SK-N-SH (cell line): ENCODE measurements around the gene FBXO34. TPM values are rescaled to one million over a fixed set of nuclear protein-coding genes. Genes with fewer than 3 reads are reported as not detected.
"Not testable (repeated sequence)": the region's sequence is repeated elsewhere in the genome, so short reads cannot be mapped to it uniquely, and the experiment has no call there.

Source experiments
- CTCF ChIA-PET: fragments of 300-600, 350-600 bp; formaldehyde crosslinking; extraction: SDS; loops from one replicate; lab custom pipeline; 2021; lab: Yijun Ruan, JAX
- POLR2A ChIA-PET: fragments of 350-600 bp; sonication (Branson Sonifier 250); formaldehyde crosslinking; extraction: SDS; loops from one replicate; lab custom pipeline; 2020; ENCODE audit warnings: antibody characterized with exemption, inconsistent platforms; lab: Yijun Ruan, JAX
- DNase-seq: peaks from one replicate; pipeline ENCODE4 v3.0.0; 2012
- H2AFZ ChIP-seq: fragments of 200-600 bp; sonication (generic); 2 replicates; pipeline ENCODE4 v1.8.1; 2016; ENCODE audit warnings: antibody characterized with exemption, mild to moderate bottlenecking, low read depth
- H3F3A ChIP-seq: fragments of 200-600 bp; sonication (generic); replicated peaks from 2 replicates; pipeline ENCODE3; 2016; ENCODE audit warnings: antibody characterized with exemption, mild to moderate bottlenecking; ENCODE audit not compliant: insufficient read depth
- H3K27ac ChIP-seq, 2 experiments: fragments of 200-500 bp in 1 of 2; fragments of 200-600 bp in 1 of 2; sonication (Bioruptor generic) in 1 of 2; sonication (generic), shearing (Covaris generic) in 1 of 2; 2 replicates each; pipeline versions ENCODE4 v1.5.1 to v1.6.1; 2014 to 2016; ENCODE audit warnings: low read depth in 2 of 2, inconsistent platforms in 1 of 2, low read length in 1 of 2, mild to moderate bottlenecking in 1 of 2, mixed read lengths in 1 of 2
- H3K27me3 ChIP-seq: fragments of 200-600 bp; sonication (generic), shearing (Covaris generic); 2 replicates; pipeline ENCODE4 v1.6.1; 2016; ENCODE audit warnings: mixed run types; ENCODE audit not compliant: insufficient read depth
- H3K36me3 ChIP-seq, 2 experiments: fragments of 200-500 bp in 1 of 2; fragments of 200-600 bp in 1 of 2; sonication (Bioruptor generic) in 1 of 2; sonication (generic) in 1 of 2; replicated peaks in 1 of 2; 2 replicates each; pipeline versions ENCODE3 to v1.5.1; 2014 to 2016; ENCODE audit warnings: low read length in 1 of 2, mild to moderate bottlenecking in 1 of 2; ENCODE audit not compliant: insufficient read depth in 2 of 2, control insufficient read depth in 1 of 2
- H3K4me1 ChIP-seq, 2 experiments: fragments of 200-500 bp in 1 of 2; fragments of 200-600 bp in 1 of 2; sonication (Bioruptor generic) in 1 of 2; sonication (generic), shearing (Covaris generic) in 1 of 2; 2 replicates each; pipeline versions ENCODE4 v1.5.1 to v1.6.1; 2014 to 2016; ENCODE audit warnings: low read depth in 1 of 2, low read length in 1 of 2, mixed run types in 1 of 2; ENCODE audit not compliant: insufficient read depth in 2 of 2, control insufficient read depth in 1 of 2
- H3K4me2 ChIP-seq: fragments of 200-600 bp; sonication (generic), shearing (Covaris generic); 2 replicates; pipeline ENCODE4 v1.6.1; 2017; ENCODE audit warnings: mixed run types
- H3K4me3 ChIP-seq, 2 experiments: fragments of 200-500 bp in 1 of 2; fragments of 200-600 bp in 1 of 2; sonication (Bioruptor generic) in 1 of 2; sonication (generic), shearing (Covaris generic) in 1 of 2; 2 replicates each; pipeline versions ENCODE4 v1.5.1 to v1.8.1; 2014 to 2016; ENCODE audit warnings: low read depth in 2 of 2, inconsistent platforms in 1 of 2, low read length in 1 of 2, mild to moderate bottlenecking in 1 of 2, mixed read lengths in 1 of 2, moderate library complexity in 1 of 2
- H3K79me2 ChIP-seq: fragments of 200-600 bp; sonication (generic); 2 replicates; pipeline ENCODE4 v1.8.1; 2017; ENCODE audit warnings: mild to moderate bottlenecking; ENCODE audit not compliant: insufficient read depth
- H3K9ac ChIP-seq: fragments of 200-600 bp; sonication (generic); 2 replicates; pipeline ENCODE4 v1.6.1; 2017; ENCODE audit warnings: mixed run types
- H3K9me2 ChIP-seq: fragments of 200-600 bp; sonication (generic); 2 replicates; pipeline ENCODE4 v1.6.1; 2017; ENCODE audit warnings: mixed run types
- H3K9me3 ChIP-seq: fragments of 200-600 bp; sonication (generic); 2 replicates; pipeline ENCODE4 v1.6.1; 2017; ENCODE audit warnings: mixed run types, mild to moderate bottlenecking, moderate library complexity
- H4K20me1 ChIP-seq: fragments of 200-600 bp; sonication (generic); 2 replicates; pipeline ENCODE4 v1.6.1; 2017; ENCODE audit warnings: mild to moderate bottlenecking, mixed run types; ENCODE audit not compliant: insufficient read depth
- EP300 ChIP-seq, 2 experiments: IDR thresholded peaks; 2 replicates each; pipeline versions ENCODE4 v1.4.0 to v1.6.1; 2012; ENCODE audit warnings: borderline replicate concordance in 1 of 2, low read depth in 1 of 2, low read length in 1 of 2
- FOSL2 ChIP-seq: IDR thresholded peaks from 2 replicates; pipeline ENCODE4 v1.4.0; 2012; ENCODE audit warnings: low read depth, mild to moderate bottlenecking, moderate library complexity, borderline replicate concordance
- FOXM1 ChIP-seq: IDR thresholded peaks from 2 replicates; pipeline ENCODE4 v1.4.0; 2012; ENCODE audit warnings: low read depth, mild to moderate bottlenecking
- GABPA ChIP-seq: IDR thresholded peaks from 2 replicates; pipeline ENCODE4 v1.4.0; 2012; ENCODE audit warnings: low read depth, mild to moderate bottlenecking
- GATA2 ChIP-seq: sonication (generic); formaldehyde crosslinking; IDR thresholded peaks from 2 replicates; pipeline ENCODE4 v1.5.0; 2020; ENCODE audit warnings: mild to moderate bottlenecking, missing genetic modification reagents
- MAX ChIP-seq: IDR thresholded peaks from 2 replicates; pipeline ENCODE4 v1.4.0; 2012; ENCODE audit warnings: low read depth
- NFIC ChIP-seq: IDR thresholded peaks from 2 replicates; pipeline ENCODE4 v1.4.0; 2012; ENCODE audit warnings: borderline replicate concordance
- PBX3 ChIP-seq: IDR thresholded peaks from 2 replicates; pipeline ENCODE4; 2012
- RAD21 ChIP-seq: IDR thresholded peaks from 2 replicates; pipeline ENCODE4 v1.6.1; 2012; ENCODE audit warnings: mild to moderate bottlenecking, low read length
- RCOR1 ChIP-seq: fragments of 150-350 bp; IDR thresholded peaks from 2 replicates; pipeline ENCODE4 v1.6.1; 2017; ENCODE audit warnings: antibody characterized with exemption, low read length
- RFX5 ChIP-seq: IDR thresholded peaks from 2 replicates; pipeline ENCODE4 v1.6.1; 2012; ENCODE audit warnings: mild to moderate bottlenecking, improper control_type of control experiment, low read length
- RXRA ChIP-seq: IDR thresholded peaks from 2 replicates; pipeline ENCODE4 v1.4.0; 2012; ENCODE audit warnings: low read depth, mild to moderate bottlenecking, borderline replicate concordance
- SMC3 ChIP-seq: IDR thresholded peaks from 2 replicates; pipeline ENCODE4 v1.6.1; 2012; ENCODE audit warnings: low read depth, low read length, improper control_type of control experiment
- TEAD4 ChIP-seq: IDR thresholded peaks from 2 replicates; pipeline ENCODE4 v1.4.0; 2012; ENCODE audit warnings: mild to moderate bottlenecking, borderline replicate concordance; ENCODE audit not compliant: insufficient read depth
- ZBTB33 ChIP-seq: IDR thresholded peaks from 2 replicates; pipeline ENCODE4 v1.4.0; 2012; ENCODE audit warnings: low read depth, borderline replicate concordance
- WGBS: methylation state at CpG from one replicate; pipeline ENCODE4 v1.1.6; 2017; ENCODE audit warnings: low lambda C conversion rate; 5-methylcytosine and 5-hydroxymethylcytosine counted together
- polyA plus RNA-seq, 3 experiments: library from polyadenylated mRNA; depleted of rRNA; stranded (reverse); fragments of >200 nt; gene quantifications; 2 replicates each; pipeline ENCODE4 v1.2.3, GENCODE V29; 2012

Gene FBXO34
- polyA plus RNA-seq, 1 of the 3 experiments (the other 2 are of a cell fraction): 10.0 TPM

GRCh38 chr14:55381561-55381960 is 110.3 kb downstream of the FBXO34 start (continued):
- no peak for TF ChIP-seq FOSL2
- no peak for TF ChIP-seq RFX5
- TF ChIP-seq GABPA: no peak

GRCh38 chr14:55382483-55382882 is 111.3 kb downstream of the FBXO34 start:
- no peak for DNase-seq
- no peak overlapping the region for H3K4me2 ChIP-seq
- H3K9ac ChIP-seq: no peak overlapping the region
- TF ChIP-seq TEAD4: no peak
- TF ChIP-seq PBX3: no peak
- TF ChIP-seq MAX: no peak
- no peak for TF ChIP-seq NFIC
- no peak for TF ChIP-seq RCOR1
- TF ChIP-seq GATA2 (CRISPR knock-in tag): no peak
- TF ChIP-seq RAD21: no peak
- no peak for TF ChIP-seq EP300 (IDR thresholded peaks at IDR 0.05; ENCODE audit: borderline replicate concordance in 1 of 2, low read depth in 1 of 2, low read length in 1 of 2)
- TF ChIP-seq ZBTB33: no peak
- TF ChIP-seq RXRA: no peak
- no peak for TF ChIP-seq SMC3
- TF ChIP-seq FOXM1: no peak
- TF ChIP-seq, all 33 proteins: peak for 0
- no peak overlapping the region for H3K27ac ChIP-seq
- no peaks in the 10 kb centered on the region for H4K20me1 ChIP-seq
- H3K27me3 ChIP-seq: no peaks in the 10 kb centered on the region
- no peaks in the 10 kb centered on the region for H3K79me2 ChIP-seq
- peaks cover 24% of the 10 kb centered on the region in 2 experiments for H3K36me3 ChIP-seq
- no peaks in the 10 kb centered on the region for H3F3A ChIP-seq
- no peaks in the 10 kb centered on the region for H3K4me1 ChIP-seq
- ChIA-PET CTCF (interaction anchor here (1.0 to 1.5 kb wide), 2 partner anchors 28 to 112 kb away, joined by 3 to 4 read pairs; no protein-coding TSS in a partner anchor), POLR2A (no interaction called here)
- WGBS: 76% methylated on average over 4 of the region's 4 CpGs
- H3K4me3 ChIP-seq: no peak overlapping the region
- H3K9me3 ChIP-seq: no peaks in the 10 kb centered on the region
- no peak overlapping the region for H2AFZ ChIP-seq
- H3K9me2 ChIP-seq: no peaks in the 10 kb centered on the region

GRCh38 chr14:55383056-55383466 is 111.8 kb downstream of the FBXO34 start:
- H3K27ac ChIP-seq, H3F3A ChIP-seq, H3K9me3 ChIP-seq, POLR2A ChIA-PET, DNase-seq, H3K9ac ChIP-seq, H3K9me2 ChIP-seq, H3K79me2 ChIP-seq, H3K4me1 ChIP-seq, H3K4me3 ChIP-seq, H2AFZ ChIP-seq, H3K27me3 ChIP-seq, H3K4me2 ChIP-seq, H4K20me1 ChIP-seq: not testable (repeated sequence)
- WGBS: 85% methylated on average over 10 of the region's 10 CpGs
- peaks cover 18 to 21% of the 10 kb centered on the region in 2 experiments for H3K36me3 ChIP-seq
- CTCF ChIA-PET: interaction anchor here (1.0 to 1.5 kb wide), 2 partner anchors 29 to 112 kb away, joined by 3 to 4 read pairs; no protein-coding TSS in a partner anchor
